GM23338 (cell line): ENCODE measurements around the gene PSMD10. TPM values are rescaled to one million over a fixed set of nuclear protein-coding genes. Genes with fewer than 3 reads are reported as not detected.

Source experiments
- ATAC-seq: fragments of 200-7000 bp; cut with Tn5 transposase; 3 replicates; pipeline ENCODE4 v1.9.1; 2020
- DNase-seq: peaks from one replicate; pipeline ENCODE4 v3.0.0-alpha.2; 2015; ENCODE audit warnings: low spot score
- H2AFZ ChIP-seq: fragments of 200-600 bp; sonication (generic); 2 replicates; pipeline ENCODE4 v1.8.0; 2016; ENCODE audit warnings: antibody characterized with exemption, mild to moderate bottlenecking, moderate library complexity
- H3F3A ChIP-seq: fragments of 200-600 bp; sonication (generic); replicated peaks from 2 replicates; pipeline ENCODE4 v1.8.0; 2017; ENCODE audit warnings: antibody characterized with exemption, mixed run types, low read depth
- H3K27ac ChIP-seq: fragments of 200-600 bp; sonication (generic); 2 replicates; pipeline ENCODE4 v1.6.1; 2016; ENCODE audit warnings: low read depth
- H3K27me3 ChIP-seq: fragments of 200-600 bp; sonication (generic); 2 replicates; pipeline ENCODE4 v1.8.0; 2016; ENCODE audit warnings: mild to moderate bottlenecking, mixed run types, moderate library complexity; ENCODE audit not compliant: insufficient read depth
- H3K36me3 ChIP-seq: fragments of 200-600 bp; sonication (generic); 2 replicates; pipeline ENCODE4 v1.8.0; 2016; ENCODE audit warnings: mild to moderate bottlenecking; ENCODE audit not compliant: insufficient read depth
- H3K4me1 ChIP-seq: fragments of 200-600 bp; sonication (generic); 2 replicates; pipeline ENCODE4 v1.8.0; 2016; ENCODE audit warnings: mild to moderate bottlenecking, moderate library complexity; ENCODE audit not compliant: insufficient read depth
- H3K4me2 ChIP-seq: fragments of 200-600 bp; sonication (generic); 2 replicates; pipeline ENCODE4 v1.7.1; 2017; ENCODE audit warnings: mixed run types
- H3K4me3 ChIP-seq: fragments of 200-600 bp; sonication (generic); 2 replicates; pipeline ENCODE4 v1.6.1; 2016; ENCODE audit warnings: mixed run types
- H3K79me2 ChIP-seq: fragments of 200-600 bp; sonication (generic); replicated peaks from 2 replicates; pipeline ENCODE4 v1.8.0; 2017; ENCODE audit warnings: mild to moderate bottlenecking; ENCODE audit not compliant: insufficient read depth
- H3K9me2 ChIP-seq: fragments of 200-600 bp; sonication (generic); 2 replicates; pipeline ENCODE4 v1.8.0; 2017; ENCODE audit not compliant: insufficient read depth
- H4K20me1 ChIP-seq: fragments of 200-600 bp; sonication (generic); replicated peaks from 2 replicates; pipeline ENCODE4 v1.8.0; 2017; ENCODE audit warnings: mild to moderate bottlenecking; ENCODE audit not compliant: insufficient read depth
- H3K27ac Mint-ChIP-seq: 2 replicates; pipeline ENCODE4 v1.8.0; 2020; ENCODE audit warnings: inconsistent platforms, mild to moderate bottlenecking, moderate library complexity, mixed read lengths
- H3K27me3 Mint-ChIP-seq: 3 replicates; pipeline ENCODE4 v1.8.0; 2022; ENCODE audit warnings: low read depth, mild to moderate bottlenecking, moderate library complexity, mixed read lengths, inconsistent platforms; ENCODE audit not compliant: insufficient read depth, poor library complexity
- H3K36me3 Mint-ChIP-seq: 3 replicates; pipeline ENCODE4 v1.8.0; 2021; ENCODE audit warnings: low read depth, mild to moderate bottlenecking, inconsistent platforms, moderate library complexity, mixed read lengths
- H3K4me1 Mint-ChIP-seq: 3 replicates; pipeline ENCODE4 v1.8.0; 2020; ENCODE audit warnings: mild to moderate bottlenecking, inconsistent platforms, mixed read lengths
- H3K4me3 Mint-ChIP-seq: 3 replicates; pipeline ENCODE4 v1.8.0; 2021; ENCODE audit warnings: moderate library complexity, mild to moderate bottlenecking, inconsistent platforms, mixed read lengths
- H3K9me3 Mint-ChIP-seq: 3 replicates; pipeline ENCODE4 v1.8.0; 2020; ENCODE audit warnings: moderate library complexity, mild to moderate bottlenecking, inconsistent platforms, mixed read lengths
- CREB1 ChIP-seq: fragments of 250-450 bp; sonication (Bioruptor Pico); IDR thresholded peaks from 2 replicates; pipeline ENCODE4 v1.5.0; 2020; ENCODE audit warnings: low read depth, mild to moderate bottlenecking, moderate library complexity
- EZH2 ChIP-seq: fragments of 200-600 bp; sonication (generic); IDR thresholded peaks from one replicate; pipeline ENCODE4 v1.8.0; 2017; ENCODE audit warnings: antibody characterized with exemption, mild to moderate bottlenecking, low read depth; ENCODE audit not compliant: unreplicated experiment
- EZH2phosphoT487 ChIP-seq: fragments of 200-600 bp; sonication (generic); IDR thresholded peaks from one replicate; pipeline ENCODE4 v1.8.1; 2018; ENCODE audit warnings: antibody characterized with exemption; ENCODE audit not compliant: unreplicated experiment
- JUNB ChIP-seq: IDR thresholded peaks from one replicate; pipeline ENCODE4 v1.6.1; 2016; ENCODE audit warnings: antibody characterized with exemption; ENCODE audit not compliant: unreplicated experiment
- NANOG ChIP-seq: IDR thresholded peaks from 2 replicates; pipeline ENCODE4 v1.6.1; 2016; ENCODE audit warnings: antibody characterized with exemption, borderline replicate concordance
- POLR2AphosphoS5 ChIP-seq: IDR thresholded peaks from 2 replicates; pipeline ENCODE4 v1.6.1; 2016; ENCODE audit warnings: antibody characterized with exemption, low read depth
- STAT1 ChIP-seq: IDR thresholded peaks from one replicate; pipeline ENCODE4 v1.6.1; 2016; ENCODE audit warnings: antibody characterized with exemption; ENCODE audit not compliant: unreplicated experiment
- ZNF114 ChIP-seq: fragments of 250-450 bp; sonication (Bioruptor Pico); IDR thresholded peaks from 2 replicates; pipeline ENCODE4 v1.5.0; 2020; ENCODE audit warnings: mild to moderate bottlenecking, moderate library complexity
- ZNF331 ChIP-seq: fragments of 250-450 bp; sonication (Bioruptor Pico); IDR thresholded peaks from 2 replicates; pipeline ENCODE4 v1.5.0; 2020; ENCODE audit warnings: low read depth, mild to moderate bottlenecking, moderate library complexity
- polyA plus RNA-seq: library from polyadenylated mRNA; unstranded; fragments of >200 nt; fragmentation: Nextera tagmentation; extraction: Ambion mirVana; gene quantifications from 2 replicates; pipeline ENCODE4 v1.2.1, GENCODE V29; 2016
- total RNA-seq: library from RNA; depleted of rRNA; stranded (reverse); fragments of >200 nt; shearing (Covaris generic); gene quantifications from 2 replicates; pipeline ENCODE4 v1.2.3, GENCODE V29; 2014
- TF ChIP-seq, protein P1 (sequence below): IDR thresholded peaks from 2 replicates; pipeline ENCODE4 v1.6.1; 2016; ENCODE audit warnings: antibody characterized with exemption
- TF ChIP-seq, protein P2 (sequence below), 2 experiments: fragments of 200-600 bp in 1 of 2; sonication (generic) in 1 of 2; conservative IDR thresholded peaks; 2 replicates each; pipeline versions ENCODE4 v1.5.1 to v1.6.1; 2016 to 2017; ENCODE audit warnings: antibody characterized with exemption in 2 of 2, low read depth in 2 of 2, mild to moderate bottlenecking in 2 of 2, moderate library complexity in 1 of 2
- TF ChIP-seq, protein P3 (sequence below): IDR thresholded peaks from one replicate; pipeline ENCODE4 v1.6.1; 2018; ENCODE audit warnings: antibody characterized with exemption; ENCODE audit not compliant: unreplicated experiment
- TF ChIP-seq, protein P4 (sequence below): fragments of 250-450 bp; sonication (Bioruptor Pico); IDR thresholded peaks from 2 replicates; pipeline ENCODE4 v1.5.0; 2020; ENCODE audit warnings: mild to moderate bottlenecking, moderate library complexity

Gene PSMD10
- total and polyA plus RNA-seq, 2 experiments from 2014 or later: 53.0 to 61.2 TPM

DNA sequence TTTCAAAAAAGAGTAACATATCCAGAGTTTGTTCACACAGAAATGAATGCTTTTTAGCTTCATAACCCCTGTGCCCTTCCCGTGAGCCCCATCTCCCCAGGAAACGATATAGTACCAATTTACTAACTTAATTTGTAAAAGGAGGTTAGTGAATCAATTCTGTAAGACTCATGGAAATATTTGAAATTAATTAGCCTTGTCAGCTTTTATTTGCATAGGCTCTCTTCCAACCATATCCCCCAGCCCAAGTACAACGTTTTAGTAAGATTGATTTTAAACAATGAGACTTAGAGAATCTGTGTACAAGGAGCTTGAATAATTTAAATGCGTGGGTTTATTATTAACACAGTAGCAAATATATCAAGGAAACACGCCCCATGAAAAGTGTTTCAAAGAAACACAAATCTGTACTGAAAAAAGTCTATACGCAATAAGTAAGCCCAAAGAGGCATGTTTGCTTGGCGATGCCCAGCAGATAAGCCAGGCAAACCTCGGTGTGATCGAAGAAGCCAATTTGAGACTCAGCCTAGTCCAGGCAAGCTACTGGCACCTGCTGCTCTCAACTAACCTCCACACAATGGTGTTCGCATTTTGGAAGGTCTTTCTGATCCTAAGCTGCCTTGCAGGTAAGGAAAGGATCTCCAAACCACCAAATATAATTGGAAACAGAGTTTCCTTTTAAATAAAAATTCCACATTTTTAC, 46.6 kb downstream of the PSMD10 start, which contains the start of gene VSIG1:
VSIG1 (plus strand) TSS at position 512 of the 703 bp plus-strand sequence; CDS start at position 578, 66 bp downstream.
- no peaks in the 10 kb centered on the region for H3K9me3 Mint-ChIP-seq
- no peak for DNase-seq
- Histone ChIP-seq H3K36me3 (no peaks in the 10 kb centered on the region), H3K4me3 (no peak within 1 kb of the TSS), H3F3A (no peaks in the 10 kb centered on the region), H3K4me2 (no peak within 1 kb of the TSS), H3K27me3 (no peaks in the 10 kb centered on the region), H3K27ac (no peak within 1 kb of the TSS), H2AFZ (no peak within 1 kb of the TSS), H3K79me2 (no peaks in the 10 kb centered on the region), H3K9me2 (no peaks in the 10 kb centered on the region), H4K20me1 (no peaks in the 10 kb centered on the region), H3K4me1 (no peaks in the 10 kb centered on the region)
- H3K4me3 Mint-ChIP-seq: no peak within 1 kb of the TSS
- H3K27me3 Mint-ChIP-seq: no peaks in the 10 kb centered on the region
- ATAC-seq: no peak
- H3K4me1 Mint-ChIP-seq: no peaks in the 10 kb centered on the region
- no peaks in the 10 kb centered on the region for H3K36me3 Mint-ChIP-seq
- H3K27ac Mint-ChIP-seq: no peak within 1 kb of the TSS
- TF ChIP-seq EZH2 (no peak), EZH2phosphoT487 (no peak), NANOG (no peak), POLR2AphosphoS5 (no peak), ZNF114 (CRISPR knock-in tag) (no peak), JUNB (no peak), ZNF331 (CRISPR knock-in tag) (no peak), STAT1 (no peak), CREB1 (no peak)
- TF ChIP-seq, protein P1, sequence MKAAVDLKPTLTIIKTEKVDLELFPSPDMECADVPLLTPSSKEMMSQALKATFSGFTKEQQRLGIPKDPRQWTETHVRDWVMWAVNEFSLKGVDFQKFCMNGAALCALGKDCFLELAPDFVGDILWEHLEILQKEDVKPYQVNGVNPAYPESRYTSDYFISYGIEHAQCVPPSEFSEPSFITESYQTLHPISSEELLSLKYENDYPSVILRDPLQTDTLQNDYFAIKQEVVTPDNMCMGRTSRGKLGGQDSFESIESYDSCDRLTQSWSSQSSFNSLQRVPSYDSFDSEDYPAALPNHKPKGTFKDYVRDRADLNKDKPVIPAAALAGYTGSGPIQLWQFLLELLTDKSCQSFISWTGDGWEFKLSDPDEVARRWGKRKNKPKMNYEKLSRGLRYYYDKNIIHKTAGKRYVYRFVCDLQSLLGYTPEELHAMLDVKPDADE: no peak
- TF ChIP-seq, protein P2, sequence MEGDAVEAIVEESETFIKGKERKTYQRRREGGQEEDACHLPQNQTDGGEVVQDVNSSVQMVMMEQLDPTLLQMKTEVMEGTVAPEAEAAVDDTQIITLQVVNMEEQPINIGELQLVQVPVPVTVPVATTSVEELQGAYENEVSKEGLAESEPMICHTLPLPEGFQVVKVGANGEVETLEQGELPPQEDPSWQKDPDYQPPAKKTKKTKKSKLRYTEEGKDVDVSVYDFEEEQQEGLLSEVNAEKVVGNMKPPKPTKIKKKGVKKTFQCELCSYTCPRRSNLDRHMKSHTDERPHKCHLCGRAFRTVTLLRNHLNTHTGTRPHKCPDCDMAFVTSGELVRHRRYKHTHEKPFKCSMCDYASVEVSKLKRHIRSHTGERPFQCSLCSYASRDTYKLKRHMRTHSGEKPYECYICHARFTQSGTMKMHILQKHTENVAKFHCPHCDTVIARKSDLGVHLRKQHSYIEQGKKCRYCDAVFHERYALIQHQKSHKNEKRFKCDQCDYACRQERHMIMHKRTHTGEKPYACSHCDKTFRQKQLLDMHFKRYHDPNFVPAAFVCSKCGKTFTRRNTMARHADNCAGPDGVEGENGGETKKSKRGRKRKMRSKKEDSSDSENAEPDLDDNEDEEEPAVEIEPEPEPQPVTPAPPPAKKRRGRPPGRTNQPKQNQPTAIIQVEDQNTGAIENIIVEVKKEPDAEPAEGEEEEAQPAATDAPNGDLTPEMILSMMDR (conservative IDR thresholded peaks at IDR 0.05; ENCODE audit: low read depth in 2 of 2): no peak
- TF ChIP-seq, protein P3, sequence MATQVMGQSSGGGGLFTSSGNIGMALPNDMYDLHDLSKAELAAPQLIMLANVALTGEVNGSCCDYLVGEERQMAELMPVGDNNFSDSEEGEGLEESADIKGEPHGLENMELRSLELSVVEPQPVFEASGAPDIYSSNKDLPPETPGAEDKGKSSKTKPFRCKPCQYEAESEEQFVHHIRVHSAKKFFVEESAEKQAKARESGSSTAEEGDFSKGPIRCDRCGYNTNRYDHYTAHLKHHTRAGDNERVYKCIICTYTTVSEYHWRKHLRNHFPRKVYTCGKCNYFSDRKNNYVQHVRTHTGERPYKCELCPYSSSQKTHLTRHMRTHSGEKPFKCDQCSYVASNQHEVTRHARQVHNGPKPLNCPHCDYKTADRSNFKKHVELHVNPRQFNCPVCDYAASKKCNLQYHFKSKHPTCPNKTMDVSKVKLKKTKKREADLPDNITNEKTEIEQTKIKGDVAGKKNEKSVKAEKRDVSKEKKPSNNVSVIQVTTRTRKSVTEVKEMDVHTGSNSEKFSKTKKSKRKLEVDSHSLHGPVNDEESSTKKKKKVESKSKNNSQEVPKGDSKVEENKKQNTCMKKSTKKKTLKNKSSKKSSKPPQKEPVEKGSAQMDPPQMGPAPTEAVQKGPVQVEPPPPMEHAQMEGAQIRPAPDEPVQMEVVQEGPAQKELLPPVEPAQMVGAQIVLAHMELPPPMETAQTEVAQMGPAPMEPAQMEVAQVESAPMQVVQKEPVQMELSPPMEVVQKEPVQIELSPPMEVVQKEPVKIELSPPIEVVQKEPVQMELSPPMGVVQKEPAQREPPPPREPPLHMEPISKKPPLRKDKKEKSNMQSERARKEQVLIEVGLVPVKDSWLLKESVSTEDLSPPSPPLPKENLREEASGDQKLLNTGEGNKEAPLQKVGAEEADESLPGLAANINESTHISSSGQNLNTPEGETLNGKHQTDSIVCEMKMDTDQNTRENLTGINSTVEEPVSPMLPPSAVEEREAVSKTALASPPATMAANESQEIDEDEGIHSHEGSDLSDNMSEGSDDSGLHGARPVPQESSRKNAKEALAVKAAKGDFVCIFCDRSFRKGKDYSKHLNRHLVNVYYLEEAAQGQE: no peak
- TF ChIP-seq, protein P4, sequence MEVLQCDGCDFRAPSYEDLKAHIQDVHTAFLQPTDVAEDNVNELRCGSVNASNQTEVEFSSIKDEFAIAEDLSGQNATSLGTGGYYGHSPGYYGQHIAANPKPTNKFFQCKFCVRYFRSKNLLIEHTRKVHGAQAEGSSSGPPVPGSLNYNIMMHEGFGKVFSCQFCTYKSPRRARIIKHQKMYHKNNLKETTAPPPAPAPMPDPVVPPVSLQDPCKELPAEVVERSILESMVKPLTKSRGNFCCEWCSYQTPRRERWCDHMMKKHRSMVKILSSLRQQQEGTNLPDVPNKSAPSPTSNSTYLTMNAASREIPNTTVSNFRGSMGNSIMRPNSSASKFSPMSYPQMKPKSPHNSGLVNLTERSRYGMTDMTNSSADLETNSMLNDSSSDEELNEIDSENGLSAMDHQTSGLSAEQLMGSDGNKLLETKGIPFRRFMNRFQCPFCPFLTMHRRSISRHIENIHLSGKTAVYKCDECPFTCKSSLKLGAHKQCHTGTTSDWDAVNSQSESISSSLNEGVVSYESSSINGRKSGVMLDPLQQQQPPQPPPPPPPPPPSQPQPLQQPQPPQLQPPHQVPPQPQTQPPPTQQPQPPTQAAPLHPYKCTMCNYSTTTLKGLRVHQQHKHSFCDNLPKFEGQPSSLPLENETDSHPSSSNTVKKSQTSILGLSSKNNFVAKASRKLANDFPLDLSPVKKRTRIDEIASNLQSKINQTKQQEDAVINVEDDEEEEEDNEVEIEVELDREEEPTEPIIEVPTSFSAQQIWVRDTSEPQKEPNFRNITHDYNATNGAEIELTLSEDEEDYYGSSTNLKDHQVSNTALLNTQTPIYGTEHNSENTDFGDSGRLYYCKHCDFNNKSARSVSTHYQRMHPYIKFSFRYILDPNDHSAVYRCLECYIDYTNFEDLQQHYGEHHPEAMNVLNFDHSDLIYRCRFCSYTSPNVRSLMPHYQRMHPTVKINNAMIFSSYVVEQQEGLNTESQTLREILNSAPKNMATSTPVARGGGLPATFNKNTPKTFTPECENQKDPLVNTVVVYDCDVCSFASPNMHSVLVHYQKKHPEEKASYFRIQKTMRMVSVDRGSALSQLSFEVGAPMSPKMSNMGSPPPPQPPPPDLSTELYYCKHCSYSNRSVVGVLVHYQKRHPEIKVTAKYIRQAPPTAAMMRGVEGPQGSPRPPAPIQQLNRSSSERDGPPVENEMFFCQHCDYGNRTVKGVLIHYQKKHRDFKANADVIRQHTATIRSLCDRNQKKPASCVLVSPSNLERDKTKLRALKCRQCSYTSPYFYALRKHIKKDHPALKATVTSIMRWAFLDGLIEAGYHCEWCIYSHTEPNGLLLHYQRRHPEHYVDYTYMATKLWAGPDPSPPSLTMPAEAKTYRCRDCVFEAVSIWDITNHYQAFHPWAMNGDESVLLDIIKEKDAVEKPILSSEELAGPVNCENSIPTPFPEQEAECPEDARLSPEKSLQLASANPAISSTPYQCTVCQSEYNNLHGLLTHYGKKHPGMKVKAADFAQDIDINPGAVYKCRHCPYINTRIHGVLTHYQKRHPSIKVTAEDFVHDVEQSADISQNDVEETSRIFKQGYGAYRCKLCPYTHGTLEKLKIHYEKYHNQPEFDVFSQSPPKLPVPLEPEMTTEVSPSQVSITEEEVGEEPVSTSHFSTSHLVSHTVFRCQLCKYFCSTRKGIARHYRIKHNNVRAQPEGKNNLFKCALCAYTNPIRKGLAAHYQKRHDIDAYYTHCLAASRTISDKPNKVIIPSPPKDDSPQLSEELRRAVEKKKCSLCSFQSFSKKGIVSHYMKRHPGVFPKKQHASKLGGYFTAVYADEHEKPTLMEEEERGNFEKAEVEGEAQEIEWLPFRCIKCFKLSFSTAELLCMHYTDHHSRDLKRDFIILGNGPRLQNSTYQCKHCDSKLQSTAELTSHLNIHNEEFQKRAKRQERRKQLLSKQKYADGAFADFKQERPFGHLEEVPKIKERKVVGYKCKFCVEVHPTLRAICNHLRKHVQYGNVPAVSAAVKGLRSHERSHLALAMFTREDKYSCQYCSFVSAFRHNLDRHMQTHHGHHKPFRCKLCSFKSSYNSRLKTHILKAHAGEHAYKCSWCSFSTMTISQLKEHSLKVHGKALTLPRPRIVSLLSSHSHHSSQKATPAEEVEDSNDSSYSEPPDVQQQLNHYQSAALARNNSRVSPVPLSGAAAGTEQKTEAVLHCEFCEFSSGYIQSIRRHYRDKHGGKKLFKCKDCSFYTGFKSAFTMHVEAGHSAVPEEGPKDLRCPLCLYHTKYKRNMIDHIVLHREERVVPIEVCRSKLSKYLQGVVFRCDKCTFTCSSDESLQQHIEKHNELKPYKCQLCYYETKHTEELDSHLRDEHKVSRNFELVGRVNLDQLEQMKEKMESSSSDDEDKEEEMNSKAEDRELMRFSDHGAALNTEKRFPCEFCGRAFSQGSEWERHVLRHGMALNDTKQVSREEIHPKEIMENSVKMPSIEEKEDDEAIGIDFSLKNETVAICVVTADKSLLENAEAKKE (CRISPR knock-in tag): no peak
